OCI-LY7 (cell line): ENCODE results near the gene POLR2H.

ENCODE experiments used
- EZH2phosphoT487 ChIP-seq: fragments of 200-600 bp; sonication (generic); IDR thresholded peaks from 2 replicates; pipeline ENCODE4 v1.6.1; 2018; ENCODE audit warnings: low read depth, borderline replicate concordance, mild to moderate bottlenecking, mixed run types, antibody characterized with exemption, low read length, moderate library complexity, mixed read lengths
- TF ChIP-seq, protein P1 (sequence below): fragments of 200-600 bp; sonication (generic); conservative IDR thresholded peaks from 2 replicates; pipeline ENCODE4 v1.5.1; 2014; ENCODE audit warnings: mild to moderate bottlenecking, antibody characterized with exemption, low read length, moderate library complexity, mixed read lengths

DNA sequence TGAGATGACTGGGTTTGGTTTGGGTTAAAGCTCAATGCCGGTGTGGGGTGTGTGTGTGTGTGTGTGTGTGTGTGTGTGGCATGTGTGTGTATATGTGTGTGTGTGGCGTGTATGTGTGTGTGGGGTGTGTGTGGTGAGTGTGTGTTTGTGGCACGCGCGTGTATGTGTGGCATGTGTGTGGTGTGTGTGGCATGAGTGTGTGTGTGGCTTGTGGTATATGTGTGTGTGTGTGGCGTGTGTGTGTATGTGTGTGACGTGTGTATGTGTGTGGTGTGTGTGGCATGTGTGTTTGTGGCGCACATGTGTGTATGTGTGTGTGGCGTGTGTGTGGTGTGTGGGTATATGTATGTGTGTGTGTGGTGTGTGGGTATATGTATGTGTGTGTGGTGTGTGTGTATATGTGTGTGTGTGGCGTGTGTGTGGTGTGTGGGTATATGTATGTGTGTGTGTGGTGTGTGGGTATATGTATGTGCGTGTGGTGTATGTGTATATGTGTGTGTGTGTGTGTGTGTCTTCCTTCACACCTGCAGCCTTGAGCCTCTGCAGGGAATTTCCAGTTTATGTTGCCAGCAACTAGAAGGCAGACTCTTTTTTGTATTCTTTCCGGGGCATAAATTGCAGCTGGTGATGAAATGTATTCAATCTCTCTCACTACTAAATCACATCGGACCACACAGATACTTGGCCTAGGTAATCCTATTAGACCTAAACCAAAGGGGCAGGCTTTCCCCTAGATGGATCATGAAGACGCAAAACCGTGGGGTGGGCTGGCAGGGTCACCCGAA is 53.1 kb downstream of the POLR2H start:
- TF ChIP-seq, protein P1, sequence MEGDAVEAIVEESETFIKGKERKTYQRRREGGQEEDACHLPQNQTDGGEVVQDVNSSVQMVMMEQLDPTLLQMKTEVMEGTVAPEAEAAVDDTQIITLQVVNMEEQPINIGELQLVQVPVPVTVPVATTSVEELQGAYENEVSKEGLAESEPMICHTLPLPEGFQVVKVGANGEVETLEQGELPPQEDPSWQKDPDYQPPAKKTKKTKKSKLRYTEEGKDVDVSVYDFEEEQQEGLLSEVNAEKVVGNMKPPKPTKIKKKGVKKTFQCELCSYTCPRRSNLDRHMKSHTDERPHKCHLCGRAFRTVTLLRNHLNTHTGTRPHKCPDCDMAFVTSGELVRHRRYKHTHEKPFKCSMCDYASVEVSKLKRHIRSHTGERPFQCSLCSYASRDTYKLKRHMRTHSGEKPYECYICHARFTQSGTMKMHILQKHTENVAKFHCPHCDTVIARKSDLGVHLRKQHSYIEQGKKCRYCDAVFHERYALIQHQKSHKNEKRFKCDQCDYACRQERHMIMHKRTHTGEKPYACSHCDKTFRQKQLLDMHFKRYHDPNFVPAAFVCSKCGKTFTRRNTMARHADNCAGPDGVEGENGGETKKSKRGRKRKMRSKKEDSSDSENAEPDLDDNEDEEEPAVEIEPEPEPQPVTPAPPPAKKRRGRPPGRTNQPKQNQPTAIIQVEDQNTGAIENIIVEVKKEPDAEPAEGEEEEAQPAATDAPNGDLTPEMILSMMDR: no peak
- TF ChIP-seq EZH2phosphoT487: no peak
